CD4-positive, alpha-beta T cell treated with Interferon gamma for 1 hour (primary cell): Measurements from ENCODE around the gene DNM1L.
A peak's percentile ranks its signal among the peaks of the same experiment; 100 is the strongest.
"Not testable (repeated sequence)": the region's sequence is repeated elsewhere in the genome, so short reads cannot be mapped to it uniquely, and the experiment has no call there.

Experiments used
- DNase-seq: peaks from one replicate; pipeline ENCODE4 v3.0.0-alpha.2; 2020

The DNM1L gene

DNA sequence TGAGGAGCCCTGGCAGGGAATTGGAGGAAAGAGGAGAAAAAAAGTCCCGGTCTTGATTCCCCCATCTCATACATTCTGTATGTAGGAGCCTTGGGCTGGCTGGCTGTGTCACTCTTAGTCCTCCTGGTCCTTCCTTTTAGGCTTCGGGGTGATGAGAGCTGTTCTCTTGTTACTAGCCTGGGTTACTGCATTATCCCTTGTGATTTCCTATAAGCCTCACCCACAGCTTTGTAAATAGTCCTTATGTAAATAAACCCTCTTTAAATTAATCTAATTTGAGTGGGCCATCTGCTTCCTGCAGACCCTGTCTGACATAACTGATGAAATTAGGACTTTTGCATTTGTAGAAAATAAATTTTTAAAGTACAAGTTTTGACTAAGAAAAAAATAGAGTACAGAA is 19.2 kb downstream of the DNM1L start:
- no peak for DNase-seq

DNA sequence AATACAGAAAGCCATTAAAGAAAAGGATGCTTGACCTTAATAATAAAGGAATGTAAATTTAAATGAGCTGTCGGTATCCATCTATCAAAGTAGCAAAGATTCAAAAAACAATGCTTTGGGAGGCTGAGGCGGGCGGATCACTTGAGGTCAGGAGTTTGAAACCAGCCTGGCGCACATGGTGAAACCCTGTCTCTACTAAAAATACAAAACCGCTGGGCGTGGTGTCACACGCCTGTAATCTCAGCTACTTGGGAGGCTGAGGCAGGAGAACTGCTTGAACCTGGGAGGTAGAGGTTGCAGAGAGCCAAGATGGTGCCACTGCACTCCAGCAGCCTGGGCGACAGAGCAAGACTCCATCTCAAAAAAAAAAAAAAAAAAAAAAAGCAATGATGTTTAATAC is 20.3 kb downstream of the DNM1L start:
- not testable (repeated sequence) for DNase-seq

DNA sequence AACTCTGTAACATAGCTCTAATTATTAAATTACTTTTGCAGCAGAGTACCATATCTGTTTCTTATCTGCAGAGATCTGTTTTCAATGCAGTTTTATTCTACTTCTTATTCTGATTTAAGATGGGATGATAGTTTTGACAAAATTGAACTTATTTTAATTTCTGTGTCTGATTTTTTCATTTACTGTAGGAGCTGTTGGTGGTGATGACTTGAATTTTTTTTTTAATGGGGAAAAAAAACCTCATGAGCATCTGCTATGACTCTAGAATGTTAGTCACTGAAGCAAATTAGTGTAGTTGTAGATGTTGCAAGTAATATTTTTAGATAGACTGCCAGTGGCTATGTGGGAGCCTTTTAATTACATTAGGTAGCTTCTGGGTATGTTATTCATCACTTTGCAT is 23.4 kb downstream of the DNM1L start:
- no peak for DNase-seq

DNA sequence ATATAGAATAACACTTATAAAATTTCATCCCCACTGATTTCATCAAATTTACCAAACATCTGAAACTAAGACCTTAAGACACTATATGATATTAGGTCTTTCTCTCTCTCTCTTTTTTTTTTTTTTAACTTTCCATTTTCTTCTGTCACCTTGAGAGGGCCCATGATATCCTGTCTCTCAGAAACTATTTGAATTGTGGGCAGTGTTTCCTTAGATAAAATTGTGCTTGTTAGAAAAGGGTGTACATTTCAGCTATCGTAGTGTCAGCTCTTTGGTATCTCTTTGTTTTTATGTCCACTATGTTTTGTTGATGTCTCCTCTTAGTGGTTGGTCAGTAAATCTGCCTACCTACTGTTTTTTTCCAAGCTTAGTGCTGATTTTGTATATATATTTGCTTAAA is 23.8 kb downstream of the DNM1L start:
- no peak for DNase-seq

GRCh38 chr12:32705783-32706182 is 26.7 kb downstream of the DNM1L start:
- no peak for DNase-seq

GRCh38 chr12:32706335-32707024 is 27.4 kb downstream of the DNM1L start:
- no peak for DNase-seq

- DNase-seq = no peak
These were observed 29.8 kb downstream of the DNM1L start for GRCh38 chr12:32708926-32709325.

DNA sequence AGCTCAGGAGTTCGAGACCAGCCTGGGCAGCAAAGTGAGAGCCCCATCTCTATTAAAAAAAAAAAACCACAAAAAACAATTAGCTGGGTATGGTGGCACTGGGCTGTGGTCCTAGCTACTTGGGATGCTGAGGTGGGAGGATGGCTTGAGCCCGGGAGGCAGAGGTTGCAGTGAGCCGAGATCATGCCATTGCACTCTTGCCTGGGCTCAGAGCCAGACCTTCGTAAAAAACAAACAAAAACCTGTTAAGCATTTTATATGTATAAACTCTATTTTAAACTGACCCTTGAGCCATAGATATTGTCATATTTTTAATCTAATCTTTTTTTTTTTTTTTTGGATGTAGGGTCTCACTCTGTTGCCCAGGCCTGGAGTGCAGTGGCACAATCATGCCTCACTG is 35.7 kb downstream of the DNM1L start:
- no peak for DNase-seq

GRCh38 chr12:32718926-32719325 is 39.8 kb downstream of the DNM1L start:
- DNase-seq = no peak

DNA sequence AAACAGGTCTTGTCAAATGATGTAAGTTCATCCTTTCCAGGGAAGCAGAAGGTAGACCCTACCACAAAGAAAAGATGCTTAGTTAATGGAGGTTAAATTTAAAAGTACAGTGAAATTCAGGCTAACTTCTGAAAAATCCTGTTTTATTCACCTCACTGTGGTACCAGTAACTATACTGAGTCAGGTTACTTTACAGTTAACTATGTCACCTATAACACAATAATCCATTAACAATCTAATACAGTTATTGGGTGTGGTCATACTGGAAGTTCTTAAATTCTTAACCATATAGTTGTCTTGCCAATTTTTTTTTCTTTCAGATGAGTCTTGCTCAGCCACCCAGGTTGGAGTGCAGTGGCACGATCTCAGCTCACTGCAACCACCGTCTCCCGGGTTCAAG is 46.2 kb downstream of the DNM1L start:
- not testable (repeated sequence) for DNase-seq

GRCh38 chr12:32726286-32726685 is 47.2 kb downstream of the DNM1L start:
- DNase-seq = no peak

- no peak for DNase-seq
These were observed 48.1 kb downstream of the DNM1L start for GRCh38 chr12:32727237-32727636.

DNA sequence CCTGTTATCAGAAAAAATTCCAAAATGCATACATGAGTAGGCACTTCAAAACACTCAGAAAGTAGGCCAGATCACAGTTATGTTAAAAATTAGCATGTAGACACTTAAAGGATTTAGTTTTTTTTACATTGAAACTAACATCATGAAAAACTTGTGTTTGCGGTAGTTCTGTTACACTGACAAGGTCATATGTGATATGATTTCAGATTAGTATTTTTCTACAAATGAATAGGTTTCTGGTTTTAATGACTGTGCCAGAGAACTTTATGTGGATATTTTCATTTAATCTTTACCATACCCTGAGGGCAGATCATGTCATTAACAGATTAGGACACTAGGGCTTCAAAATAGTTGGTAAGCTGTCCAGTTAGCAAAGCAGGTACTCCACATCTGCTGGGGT is 55.9 kb downstream of the DNM1L start:
- DNase-seq = no peak

DNA sequence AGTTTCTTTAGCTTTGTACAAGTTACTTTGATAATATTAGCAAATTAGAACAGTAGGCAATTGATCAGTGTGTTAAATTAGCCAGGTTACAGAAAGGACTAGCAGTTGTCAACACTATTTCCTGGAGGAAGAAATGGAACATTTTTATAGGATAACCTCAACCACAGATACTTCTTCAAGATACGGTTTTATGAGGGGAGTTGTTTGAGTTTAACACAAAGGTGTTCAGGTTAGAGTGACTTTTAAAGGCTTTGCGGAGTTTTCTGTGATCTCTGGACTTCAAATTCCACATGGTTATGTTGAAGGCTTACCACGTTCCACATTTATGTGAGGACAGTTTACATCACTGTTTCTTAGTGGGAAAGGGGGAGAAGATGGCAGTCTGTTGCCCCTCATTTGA is 57.3 kb downstream of the DNM1L start:
- DNase-seq = no peak

- DNase-seq = no peak
These were observed 58.6 kb downstream of the DNM1L start for GRCh38 chr12:32737715-32738114.

GRCh38 chr12:32739279-32739678 is 60.2 kb downstream of the DNM1L start:
- no peak for DNase-seq

DNA sequence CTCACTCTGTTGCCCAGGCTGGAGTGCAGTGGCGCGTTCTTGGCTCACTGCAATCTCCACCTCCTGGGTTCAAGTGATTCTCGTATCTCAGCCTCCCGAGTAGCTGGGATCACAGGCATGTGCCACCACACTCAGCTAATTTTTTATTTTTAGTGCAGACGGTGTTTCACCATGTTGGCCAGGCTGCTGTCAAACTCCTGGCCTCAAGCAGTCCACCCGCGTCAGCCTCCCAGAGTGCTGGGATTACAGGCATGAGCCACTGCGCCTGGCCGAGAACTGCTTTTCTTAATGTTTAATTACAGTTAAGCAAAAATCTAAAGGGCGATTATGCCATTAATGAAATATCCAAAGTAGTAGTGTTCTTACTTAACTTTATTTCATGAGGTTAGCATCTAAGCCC is 63.0 kb downstream of the DNM1L start:
- no peak for DNase-seq

DNA sequence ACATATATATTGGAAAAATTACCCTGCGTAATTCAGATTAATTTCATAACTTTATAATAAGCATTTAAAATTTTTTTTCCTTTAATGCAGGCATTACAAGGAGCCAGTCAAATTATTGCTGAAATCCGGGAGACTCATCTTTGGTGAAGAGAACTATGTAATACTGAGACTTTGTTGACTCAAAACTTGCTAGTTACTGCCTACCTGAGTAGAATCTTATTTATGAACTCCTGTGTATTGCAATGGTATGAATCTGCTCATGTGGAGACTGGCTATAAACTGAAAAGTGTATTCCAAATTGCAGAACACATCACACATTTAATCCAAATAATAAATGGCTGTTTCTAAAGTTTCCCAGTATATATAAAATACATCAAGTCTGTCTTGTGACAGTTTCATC is 64.2 kb downstream of the DNM1L start:
- DNase-seq = no peak

DNA sequence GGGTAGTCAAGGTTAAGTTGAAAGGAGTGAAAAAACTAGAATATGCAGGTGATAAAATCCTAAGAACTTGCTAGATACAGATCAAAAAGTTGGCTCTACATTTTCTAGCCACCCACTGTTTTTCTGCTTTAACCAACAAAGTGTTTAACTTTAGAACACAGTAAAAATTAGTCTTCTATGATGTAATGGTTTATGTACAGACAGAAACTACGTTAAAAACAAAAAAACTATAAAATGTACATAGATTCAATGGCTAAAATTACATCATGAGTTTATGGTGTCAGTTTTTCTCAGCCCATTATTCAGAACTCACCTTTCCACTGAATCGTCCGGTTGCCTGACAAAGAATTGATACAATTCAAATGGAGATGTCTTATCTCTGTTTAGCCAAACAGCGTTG is 74.5 kb downstream of the DNM1L start:
- DNase-seq = no peak

DNA sequence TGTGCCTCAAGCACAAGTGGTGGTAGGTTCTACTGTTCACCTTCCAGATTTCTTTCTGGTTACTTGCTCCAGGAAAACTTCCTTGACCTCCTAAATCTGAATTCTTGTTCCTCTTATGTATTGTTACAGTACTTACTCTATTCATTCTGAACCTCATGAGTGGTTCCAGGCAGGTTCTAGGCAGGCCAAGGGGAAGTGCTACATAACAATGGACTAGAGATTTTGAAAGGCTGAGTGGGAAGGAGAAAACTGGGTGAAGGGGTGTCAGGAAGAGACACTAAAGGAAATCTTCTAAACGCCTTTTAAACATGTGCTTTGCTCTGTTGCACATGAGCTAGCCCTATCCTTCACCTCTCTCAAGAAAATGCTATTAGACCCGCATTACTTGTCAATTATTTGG is 75.0 kb downstream of the DNM1L start:
- no peak for DNase-seq

DNA sequence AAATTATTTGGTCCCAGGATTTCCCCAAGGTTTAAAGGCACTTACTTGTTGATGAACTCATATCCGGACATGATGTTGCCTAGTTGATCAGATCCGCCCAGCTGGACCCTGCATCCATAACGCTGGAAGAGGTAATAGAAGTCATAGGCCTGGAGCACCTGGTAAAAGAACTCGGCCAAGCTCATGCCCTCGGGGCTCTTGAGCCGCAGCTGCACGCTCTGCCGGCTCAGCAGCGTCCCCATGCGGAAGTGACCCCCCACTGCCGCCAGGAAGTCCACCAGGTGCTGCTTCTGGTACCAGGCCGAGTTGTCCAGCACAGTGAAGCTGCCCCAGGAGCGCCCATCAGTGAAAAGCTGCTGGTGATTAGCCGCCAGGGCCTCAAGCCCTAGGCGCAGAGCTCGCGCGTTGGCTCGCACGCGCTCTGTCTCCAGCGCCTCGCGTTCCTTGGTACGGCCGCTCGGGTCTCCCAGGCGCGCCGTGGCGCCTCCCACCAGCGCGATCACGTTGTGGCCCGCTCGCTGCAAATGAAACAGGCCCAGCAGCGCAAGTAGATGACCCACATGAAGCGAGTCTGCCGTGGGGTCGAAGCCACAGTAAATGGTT is 76.1 kb downstream of the DNM1L start:
- DNase-seq = peak; percentile 67

DNA sequence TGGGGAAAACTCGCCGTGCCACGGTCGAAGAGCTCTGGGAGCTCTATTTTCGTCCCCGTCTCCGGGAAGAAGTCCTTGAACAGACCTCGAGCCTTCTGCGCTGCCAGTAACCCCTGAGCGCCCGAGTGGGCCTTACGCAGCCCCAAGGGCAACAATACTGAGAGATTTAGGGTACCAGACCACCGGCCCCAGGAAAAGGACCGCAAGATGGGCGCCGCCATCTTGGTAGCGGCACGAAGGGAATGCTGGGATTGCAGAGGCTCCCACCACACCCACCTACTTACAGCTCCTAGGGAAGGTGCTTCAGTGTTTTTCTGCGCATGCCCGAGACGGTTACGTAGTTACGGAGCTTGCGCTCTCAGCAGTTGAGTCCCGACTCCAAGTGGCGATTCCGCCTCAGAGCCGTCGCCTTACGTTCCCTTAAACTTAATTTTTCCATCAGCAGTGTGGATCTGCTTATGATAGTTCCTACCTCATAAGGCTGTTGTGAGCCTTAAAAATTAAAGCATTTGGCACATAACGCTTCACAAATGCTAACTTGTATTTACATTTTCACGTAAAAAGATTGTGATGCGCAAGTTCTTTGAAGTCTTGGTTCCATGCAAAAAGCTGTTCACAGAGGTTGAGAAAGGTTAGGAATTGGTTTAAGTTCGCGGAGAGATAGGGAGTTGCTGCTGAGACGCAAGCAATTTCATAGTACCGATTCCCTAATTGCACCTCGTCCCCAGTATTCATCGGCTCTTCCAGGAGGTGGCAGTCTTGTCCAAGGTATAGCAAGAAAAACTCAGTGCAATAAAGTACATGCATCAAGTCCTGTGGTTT is 76.8 kb downstream of the DNM1L start, which contains the start of gene YARS2:
YARS2 (minus strand) TSS at position 244 of the 822 bp plus-strand sequence; CDS start at position 221, 23 bp downstream.
- peak; percentile 91 for DNase-seq

- DNase-seq = no peak
These were observed 77.5 kb downstream of the DNM1L start for GRCh38 chr12:32756476-32757066.

DNA sequence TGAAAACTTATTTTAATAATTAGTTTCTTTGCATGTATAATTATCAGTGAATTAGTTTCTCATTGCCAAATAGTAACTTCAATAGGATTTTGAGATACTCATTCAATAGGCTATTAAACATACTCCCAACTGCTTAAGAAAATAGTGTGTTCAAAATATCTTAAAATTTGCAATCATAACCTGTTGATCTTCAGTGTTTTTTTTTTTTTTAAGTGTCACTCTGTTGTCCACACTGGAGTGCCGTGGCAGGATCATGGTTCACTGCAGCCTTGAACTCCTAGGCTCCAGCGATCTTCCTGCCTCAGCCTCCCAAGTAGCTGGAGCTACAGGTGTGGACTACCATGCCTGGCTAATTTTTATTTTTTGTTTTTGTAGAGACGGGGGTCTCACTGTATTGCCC is 78.1 kb downstream of the DNM1L start:
- no peak for DNase-seq
